GM23338 (cell line): ENCODE results near the gene ZNF366. TPM values are rescaled to one million over a fixed set of nuclear protein-coding genes. Genes with fewer than 3 reads are reported as not detected.

ENCODE experiments used
- ATAC-seq: fragments of 200-7000 bp; cut with Tn5 transposase; 3 replicates; pipeline ENCODE4 v1.9.1; 2020
- DNase-seq: peaks from one replicate; pipeline ENCODE4 v3.0.0-alpha.2; 2015; ENCODE audit warnings: low spot score
- H2AFZ ChIP-seq: fragments of 200-600 bp; sonication (generic); 2 replicates; pipeline ENCODE4 v1.8.0; 2016; ENCODE audit warnings: antibody characterized with exemption, mild to moderate bottlenecking, moderate library complexity
- H3F3A ChIP-seq: fragments of 200-600 bp; sonication (generic); replicated peaks from 2 replicates; pipeline ENCODE4 v1.8.0; 2017; ENCODE audit warnings: antibody characterized with exemption, mixed run types, low read depth
- H3K27ac ChIP-seq: fragments of 200-600 bp; sonication (generic); 2 replicates; pipeline ENCODE4 v1.6.1; 2016; ENCODE audit warnings: low read depth
- H3K27me3 ChIP-seq: fragments of 200-600 bp; sonication (generic); 2 replicates; pipeline ENCODE4 v1.8.0; 2016; ENCODE audit warnings: mild to moderate bottlenecking, mixed run types, moderate library complexity; ENCODE audit not compliant: insufficient read depth
- H3K36me3 ChIP-seq: fragments of 200-600 bp; sonication (generic); 2 replicates; pipeline ENCODE4 v1.8.0; 2016; ENCODE audit warnings: mild to moderate bottlenecking; ENCODE audit not compliant: insufficient read depth
- H3K4me1 ChIP-seq: fragments of 200-600 bp; sonication (generic); 2 replicates; pipeline ENCODE4 v1.8.0; 2016; ENCODE audit warnings: mild to moderate bottlenecking, moderate library complexity; ENCODE audit not compliant: insufficient read depth
- H3K4me2 ChIP-seq: fragments of 200-600 bp; sonication (generic); 2 replicates; pipeline ENCODE4 v1.7.1; 2017; ENCODE audit warnings: mixed run types
- H3K4me3 ChIP-seq: fragments of 200-600 bp; sonication (generic); 2 replicates; pipeline ENCODE4 v1.6.1; 2016; ENCODE audit warnings: mixed run types
- H3K79me2 ChIP-seq: fragments of 200-600 bp; sonication (generic); replicated peaks from 2 replicates; pipeline ENCODE4 v1.8.0; 2017; ENCODE audit warnings: mild to moderate bottlenecking; ENCODE audit not compliant: insufficient read depth
- H3K9me2 ChIP-seq: fragments of 200-600 bp; sonication (generic); 2 replicates; pipeline ENCODE4 v1.8.0; 2017; ENCODE audit not compliant: insufficient read depth
- H4K20me1 ChIP-seq: fragments of 200-600 bp; sonication (generic); replicated peaks from 2 replicates; pipeline ENCODE4 v1.8.0; 2017; ENCODE audit warnings: mild to moderate bottlenecking; ENCODE audit not compliant: insufficient read depth
- H3K27ac Mint-ChIP-seq: 2 replicates; pipeline ENCODE4 v1.8.0; 2020; ENCODE audit warnings: inconsistent platforms, mild to moderate bottlenecking, moderate library complexity, mixed read lengths
- H3K27me3 Mint-ChIP-seq: 3 replicates; pipeline ENCODE4 v1.8.0; 2022; ENCODE audit warnings: low read depth, mild to moderate bottlenecking, moderate library complexity, mixed read lengths, inconsistent platforms; ENCODE audit not compliant: insufficient read depth, poor library complexity
- H3K36me3 Mint-ChIP-seq: 3 replicates; pipeline ENCODE4 v1.8.0; 2021; ENCODE audit warnings: low read depth, mild to moderate bottlenecking, inconsistent platforms, moderate library complexity, mixed read lengths
- H3K4me1 Mint-ChIP-seq: 3 replicates; pipeline ENCODE4 v1.8.0; 2020; ENCODE audit warnings: mild to moderate bottlenecking, inconsistent platforms, mixed read lengths
- H3K4me3 Mint-ChIP-seq: 3 replicates; pipeline ENCODE4 v1.8.0; 2021; ENCODE audit warnings: moderate library complexity, mild to moderate bottlenecking, inconsistent platforms, mixed read lengths
- H3K9me3 Mint-ChIP-seq: 3 replicates; pipeline ENCODE4 v1.8.0; 2020; ENCODE audit warnings: moderate library complexity, mild to moderate bottlenecking, inconsistent platforms, mixed read lengths
- EZH2 ChIP-seq: fragments of 200-600 bp; sonication (generic); IDR thresholded peaks from one replicate; pipeline ENCODE4 v1.8.0; 2017; ENCODE audit warnings: antibody characterized with exemption, mild to moderate bottlenecking, low read depth; ENCODE audit not compliant: unreplicated experiment
- EZH2phosphoT487 ChIP-seq: fragments of 200-600 bp; sonication (generic); IDR thresholded peaks from one replicate; pipeline ENCODE4 v1.8.1; 2018; ENCODE audit warnings: antibody characterized with exemption; ENCODE audit not compliant: unreplicated experiment
- JUNB ChIP-seq: IDR thresholded peaks from one replicate; pipeline ENCODE4 v1.6.1; 2016; ENCODE audit warnings: antibody characterized with exemption; ENCODE audit not compliant: unreplicated experiment
- NANOG ChIP-seq: IDR thresholded peaks from 2 replicates; pipeline ENCODE4 v1.6.1; 2016; ENCODE audit warnings: antibody characterized with exemption, borderline replicate concordance
- STAT1 ChIP-seq: IDR thresholded peaks from one replicate; pipeline ENCODE4 v1.6.1; 2016; ENCODE audit warnings: antibody characterized with exemption; ENCODE audit not compliant: unreplicated experiment
- ZNF114 ChIP-seq: fragments of 250-450 bp; sonication (Bioruptor Pico); IDR thresholded peaks from 2 replicates; pipeline ENCODE4 v1.5.0; 2020; ENCODE audit warnings: mild to moderate bottlenecking, moderate library complexity
- ZNF331 ChIP-seq: fragments of 250-450 bp; sonication (Bioruptor Pico); IDR thresholded peaks from 2 replicates; pipeline ENCODE4 v1.5.0; 2020; ENCODE audit warnings: low read depth, mild to moderate bottlenecking, moderate library complexity
- polyA plus RNA-seq: library from polyadenylated mRNA; unstranded; fragments of >200 nt; fragmentation: Nextera tagmentation; extraction: Ambion mirVana; gene quantifications from 2 replicates; pipeline ENCODE4 v1.2.1, GENCODE V29; 2016
- total RNA-seq: library from RNA; depleted of rRNA; stranded (reverse); fragments of >200 nt; shearing (Covaris generic); gene quantifications from 2 replicates; pipeline ENCODE4 v1.2.3, GENCODE V29; 2014
- TF ChIP-seq, protein P1 (sequence below): IDR thresholded peaks from one replicate; pipeline ENCODE4 v1.6.1; 2018; ENCODE audit warnings: antibody characterized with exemption; ENCODE audit not compliant: unreplicated experiment
- TF ChIP-seq, protein P2 (sequence below), 2 experiments: fragments of 200-600 bp in 1 of 2; sonication (generic) in 1 of 2; conservative IDR thresholded peaks; 2 replicates each; pipeline versions ENCODE4 v1.5.1 to v1.6.1; 2016 to 2017; ENCODE audit warnings: antibody characterized with exemption in 2 of 2, low read depth in 2 of 2, mild to moderate bottlenecking in 2 of 2, moderate library complexity in 1 of 2
- TF ChIP-seq, protein P3 (sequence below): IDR thresholded peaks from 2 replicates; pipeline ENCODE4 v1.6.1; 2016; ENCODE audit warnings: antibody characterized with exemption

The ZNF366 gene
- total and polyA plus RNA-seq, 2 experiments from 2014 or later = not detected

DNA sequence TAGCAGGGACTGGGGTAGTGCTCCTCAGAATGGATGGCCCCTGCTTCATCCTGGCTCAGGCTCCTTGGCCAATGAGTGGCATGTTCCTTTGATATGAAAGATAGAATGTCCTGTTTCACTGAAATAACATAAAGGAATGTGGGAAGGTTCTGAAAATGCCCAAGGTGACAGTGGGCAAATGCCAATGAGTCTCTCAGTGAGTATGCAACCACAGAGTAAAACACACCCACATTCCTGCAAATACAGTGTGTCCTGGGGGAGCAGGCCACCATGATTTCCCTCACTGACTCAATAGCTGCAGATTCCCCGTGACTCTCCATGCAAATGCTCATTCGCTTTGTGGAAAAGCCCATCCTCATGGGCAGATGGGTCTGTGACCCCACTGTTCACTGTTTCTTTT is 36.4 kb downstream of the ZNF366 start:
- Histone ChIP-seq H3K36me3 (no peaks in the 10 kb centered on the region), H3K4me1 (no peaks in the 10 kb centered on the region), H3K79me2 (no peaks in the 10 kb centered on the region), H3K4me2 (no peak overlapping the region), H3K4me3 (no peak overlapping the region), H3K27me3 (no peaks in the 10 kb centered on the region), H2AFZ (no peak overlapping the region), H3K9me2 (peaks cover 15% of the 10 kb centered on the region; the same call in 1 of the 2 replicates), H3F3A (no peaks in the 10 kb centered on the region), H4K20me1 (no peaks in the 10 kb centered on the region), H3K27ac (no peak overlapping the region)
- DNase-seq = no peak
- H3K36me3 Mint-ChIP-seq = no peaks in the 10 kb centered on the region
- peaks cover 4% of the 10 kb centered on the region; the same call in 1 of the 3 replicates for H3K4me1 Mint-ChIP-seq
- TF ChIP-seq STAT1 = no peak
- TF ChIP-seq, protein P1, sequence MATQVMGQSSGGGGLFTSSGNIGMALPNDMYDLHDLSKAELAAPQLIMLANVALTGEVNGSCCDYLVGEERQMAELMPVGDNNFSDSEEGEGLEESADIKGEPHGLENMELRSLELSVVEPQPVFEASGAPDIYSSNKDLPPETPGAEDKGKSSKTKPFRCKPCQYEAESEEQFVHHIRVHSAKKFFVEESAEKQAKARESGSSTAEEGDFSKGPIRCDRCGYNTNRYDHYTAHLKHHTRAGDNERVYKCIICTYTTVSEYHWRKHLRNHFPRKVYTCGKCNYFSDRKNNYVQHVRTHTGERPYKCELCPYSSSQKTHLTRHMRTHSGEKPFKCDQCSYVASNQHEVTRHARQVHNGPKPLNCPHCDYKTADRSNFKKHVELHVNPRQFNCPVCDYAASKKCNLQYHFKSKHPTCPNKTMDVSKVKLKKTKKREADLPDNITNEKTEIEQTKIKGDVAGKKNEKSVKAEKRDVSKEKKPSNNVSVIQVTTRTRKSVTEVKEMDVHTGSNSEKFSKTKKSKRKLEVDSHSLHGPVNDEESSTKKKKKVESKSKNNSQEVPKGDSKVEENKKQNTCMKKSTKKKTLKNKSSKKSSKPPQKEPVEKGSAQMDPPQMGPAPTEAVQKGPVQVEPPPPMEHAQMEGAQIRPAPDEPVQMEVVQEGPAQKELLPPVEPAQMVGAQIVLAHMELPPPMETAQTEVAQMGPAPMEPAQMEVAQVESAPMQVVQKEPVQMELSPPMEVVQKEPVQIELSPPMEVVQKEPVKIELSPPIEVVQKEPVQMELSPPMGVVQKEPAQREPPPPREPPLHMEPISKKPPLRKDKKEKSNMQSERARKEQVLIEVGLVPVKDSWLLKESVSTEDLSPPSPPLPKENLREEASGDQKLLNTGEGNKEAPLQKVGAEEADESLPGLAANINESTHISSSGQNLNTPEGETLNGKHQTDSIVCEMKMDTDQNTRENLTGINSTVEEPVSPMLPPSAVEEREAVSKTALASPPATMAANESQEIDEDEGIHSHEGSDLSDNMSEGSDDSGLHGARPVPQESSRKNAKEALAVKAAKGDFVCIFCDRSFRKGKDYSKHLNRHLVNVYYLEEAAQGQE = no peak
- no peaks in the 10 kb centered on the region for H3K9me3 Mint-ChIP-seq
- no peak overlapping the region for H3K27ac Mint-ChIP-seq
- H3K4me3 Mint-ChIP-seq = no peak overlapping the region
- no peak for ATAC-seq
- H3K27me3 Mint-ChIP-seq = no peaks in the 10 kb centered on the region

DNA sequence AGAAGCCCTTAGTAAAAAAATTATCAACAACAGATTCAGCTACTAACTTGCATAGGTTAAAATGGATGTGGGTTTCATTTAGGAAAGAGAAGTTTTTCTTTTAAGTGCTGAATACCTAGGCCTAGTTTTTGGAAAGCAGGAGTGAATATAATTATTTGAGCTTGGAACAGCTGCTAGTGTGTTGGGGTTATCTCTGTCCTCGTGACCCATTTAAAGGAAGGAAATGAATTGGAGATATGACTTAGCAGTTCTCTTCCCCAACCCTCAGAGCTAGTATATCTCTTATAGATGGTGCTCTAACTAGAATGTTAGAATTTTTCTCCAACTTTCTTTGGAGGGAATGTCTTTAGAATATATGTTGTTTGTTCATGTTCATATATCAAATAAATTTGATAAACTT is 38.6 kb downstream of the ZNF366 start:
- Histone ChIP-seq H3K79me2 (no peaks in the 10 kb centered on the region), H3K4me3 (no peak overlapping the region), H3K4me1 (no peaks in the 10 kb centered on the region), H4K20me1 (no peaks in the 10 kb centered on the region), H3K9me2 (peaks cover 15% of the 10 kb centered on the region; the same call in 1 of the 2 replicates), H3K36me3 (no peaks in the 10 kb centered on the region), H3K27ac (no peak overlapping the region), H3K4me2 (no peak overlapping the region), H2AFZ (no peak overlapping the region), H3K27me3 (no peaks in the 10 kb centered on the region), H3F3A (no peaks in the 10 kb centered on the region)
- Mint-ChIP-seq H3K27ac (no peak overlapping the region; the same call in 1 of the 2 replicates), H3K9me3 (no peaks in the 10 kb centered on the region), H3K36me3 (no peaks in the 10 kb centered on the region), H3K4me3 (no peak overlapping the region), H3K27me3 (peaks cover 2% of the 10 kb centered on the region), H3K4me1 (peaks cover 4% of the 10 kb centered on the region; the same call in 1 of the 3 replicates)
- DNase-seq (no peak), ATAC-seq (no peak)
- TF ChIP-seq EZH2phosphoT487 (no peak), EZH2 (no peak), NANOG (no peak), ZNF331 (CRISPR knock-in tag) (no peak), JUNB (no peak), ZNF114 (CRISPR knock-in tag) (no peak), STAT1 (no peak)
- TF ChIP-seq, protein P2, sequence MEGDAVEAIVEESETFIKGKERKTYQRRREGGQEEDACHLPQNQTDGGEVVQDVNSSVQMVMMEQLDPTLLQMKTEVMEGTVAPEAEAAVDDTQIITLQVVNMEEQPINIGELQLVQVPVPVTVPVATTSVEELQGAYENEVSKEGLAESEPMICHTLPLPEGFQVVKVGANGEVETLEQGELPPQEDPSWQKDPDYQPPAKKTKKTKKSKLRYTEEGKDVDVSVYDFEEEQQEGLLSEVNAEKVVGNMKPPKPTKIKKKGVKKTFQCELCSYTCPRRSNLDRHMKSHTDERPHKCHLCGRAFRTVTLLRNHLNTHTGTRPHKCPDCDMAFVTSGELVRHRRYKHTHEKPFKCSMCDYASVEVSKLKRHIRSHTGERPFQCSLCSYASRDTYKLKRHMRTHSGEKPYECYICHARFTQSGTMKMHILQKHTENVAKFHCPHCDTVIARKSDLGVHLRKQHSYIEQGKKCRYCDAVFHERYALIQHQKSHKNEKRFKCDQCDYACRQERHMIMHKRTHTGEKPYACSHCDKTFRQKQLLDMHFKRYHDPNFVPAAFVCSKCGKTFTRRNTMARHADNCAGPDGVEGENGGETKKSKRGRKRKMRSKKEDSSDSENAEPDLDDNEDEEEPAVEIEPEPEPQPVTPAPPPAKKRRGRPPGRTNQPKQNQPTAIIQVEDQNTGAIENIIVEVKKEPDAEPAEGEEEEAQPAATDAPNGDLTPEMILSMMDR (conservative IDR thresholded peaks at IDR 0.05; ENCODE audit: low read depth in 2 of 2) = no peak
- TF ChIP-seq, protein P3, sequence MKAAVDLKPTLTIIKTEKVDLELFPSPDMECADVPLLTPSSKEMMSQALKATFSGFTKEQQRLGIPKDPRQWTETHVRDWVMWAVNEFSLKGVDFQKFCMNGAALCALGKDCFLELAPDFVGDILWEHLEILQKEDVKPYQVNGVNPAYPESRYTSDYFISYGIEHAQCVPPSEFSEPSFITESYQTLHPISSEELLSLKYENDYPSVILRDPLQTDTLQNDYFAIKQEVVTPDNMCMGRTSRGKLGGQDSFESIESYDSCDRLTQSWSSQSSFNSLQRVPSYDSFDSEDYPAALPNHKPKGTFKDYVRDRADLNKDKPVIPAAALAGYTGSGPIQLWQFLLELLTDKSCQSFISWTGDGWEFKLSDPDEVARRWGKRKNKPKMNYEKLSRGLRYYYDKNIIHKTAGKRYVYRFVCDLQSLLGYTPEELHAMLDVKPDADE = no peak
